Activated CD4-positive, CD25-positive, alpha-beta regulatory T cell (primary cell): ENCODE data around the gene KCNQ1.
A peak's percentile ranks its signal among the peaks of the same experiment; 100 is the strongest.

Experiments
- DNase-seq, 4 experiments: peaks; one replicate each; lab custom pipeline; 2025; lab: John Stamatoyannopoulos, UW

KCNQ1 gene

DNA sequence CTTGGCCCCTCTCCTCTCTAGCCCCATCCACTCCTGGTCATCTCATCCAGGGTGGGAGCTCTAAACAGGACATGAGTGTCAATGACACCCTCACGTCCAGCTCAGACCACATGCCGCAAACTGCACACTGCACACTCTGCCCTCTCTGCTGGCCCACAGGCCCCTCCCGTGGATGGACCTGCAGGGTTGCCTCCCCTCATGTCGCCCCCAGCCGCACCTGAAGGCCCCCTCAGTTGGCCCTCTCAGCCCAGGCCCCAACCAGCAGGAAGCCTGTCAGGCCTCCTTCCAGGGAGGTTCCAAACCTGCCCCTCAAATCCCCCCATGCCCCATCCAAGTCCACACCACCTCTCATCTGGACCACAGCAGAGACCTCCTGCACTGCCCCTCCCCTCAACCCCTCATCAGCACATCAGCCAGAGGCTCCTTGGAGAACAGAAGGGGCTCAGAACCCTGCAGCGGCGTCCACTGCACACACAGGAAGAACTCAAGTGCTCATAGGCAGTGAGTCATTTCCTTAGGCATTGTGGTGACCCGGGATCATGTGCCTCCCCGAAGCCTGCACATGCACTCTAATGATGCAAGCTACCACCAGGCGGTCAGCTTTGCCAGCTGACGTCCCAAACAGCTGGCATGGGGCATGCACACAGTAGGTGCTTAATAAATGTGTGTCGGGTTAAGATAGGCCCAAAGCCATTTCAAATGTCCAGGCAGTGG, 453.7 kb downstream of the KCNQ1 start:
- peak in 1 of 4 experiments; percentile 25 for DNase-seq
